ENCODE measurements around the gene TBC1D8.

DNA sequence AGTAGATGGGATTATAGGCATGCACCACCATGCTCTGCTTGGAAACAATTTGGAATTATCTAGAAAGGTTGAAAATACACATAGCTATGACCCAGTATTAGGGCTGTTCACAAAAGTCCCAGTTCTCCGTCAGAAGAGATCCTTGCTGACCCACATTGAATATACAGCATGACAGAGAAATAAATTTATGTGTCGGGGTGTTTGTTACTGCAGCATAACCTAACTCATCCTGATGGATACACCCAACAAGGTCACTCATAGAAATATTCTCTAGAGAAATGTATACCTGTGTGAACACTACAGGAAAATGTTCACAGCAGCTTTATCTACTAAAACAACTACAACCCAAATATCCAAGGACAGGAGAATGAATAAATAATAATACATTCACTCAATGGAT, 9.0 kb downstream of the TBC1D8 start:
- TF ChIP-seq, protein P1, sequence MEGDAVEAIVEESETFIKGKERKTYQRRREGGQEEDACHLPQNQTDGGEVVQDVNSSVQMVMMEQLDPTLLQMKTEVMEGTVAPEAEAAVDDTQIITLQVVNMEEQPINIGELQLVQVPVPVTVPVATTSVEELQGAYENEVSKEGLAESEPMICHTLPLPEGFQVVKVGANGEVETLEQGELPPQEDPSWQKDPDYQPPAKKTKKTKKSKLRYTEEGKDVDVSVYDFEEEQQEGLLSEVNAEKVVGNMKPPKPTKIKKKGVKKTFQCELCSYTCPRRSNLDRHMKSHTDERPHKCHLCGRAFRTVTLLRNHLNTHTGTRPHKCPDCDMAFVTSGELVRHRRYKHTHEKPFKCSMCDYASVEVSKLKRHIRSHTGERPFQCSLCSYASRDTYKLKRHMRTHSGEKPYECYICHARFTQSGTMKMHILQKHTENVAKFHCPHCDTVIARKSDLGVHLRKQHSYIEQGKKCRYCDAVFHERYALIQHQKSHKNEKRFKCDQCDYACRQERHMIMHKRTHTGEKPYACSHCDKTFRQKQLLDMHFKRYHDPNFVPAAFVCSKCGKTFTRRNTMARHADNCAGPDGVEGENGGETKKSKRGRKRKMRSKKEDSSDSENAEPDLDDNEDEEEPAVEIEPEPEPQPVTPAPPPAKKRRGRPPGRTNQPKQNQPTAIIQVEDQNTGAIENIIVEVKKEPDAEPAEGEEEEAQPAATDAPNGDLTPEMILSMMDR (IDR thresholded peaks at IDR 0.05), result no peak
- TF ChIP-seq POLR2A (IDR thresholded peaks at IDR 0.05), result no peak

Data from testis (tissue), 2 donors.